IPS DF 4.7 (cell line): ENCODE data around the gene RTEL1.
"Not testable (repeated sequence)": the region's sequence is repeated elsewhere in the genome, so short reads cannot be mapped to it uniquely, and the experiment has no call there.

Experiments
- DNase-seq: peaks from one replicate; pipeline ENCODE4 v3.0.0-alpha.2; 2013; ENCODE audit warnings: low spot score; ENCODE audit errors: extremely low read depth

Gene RTEL1

DNA sequence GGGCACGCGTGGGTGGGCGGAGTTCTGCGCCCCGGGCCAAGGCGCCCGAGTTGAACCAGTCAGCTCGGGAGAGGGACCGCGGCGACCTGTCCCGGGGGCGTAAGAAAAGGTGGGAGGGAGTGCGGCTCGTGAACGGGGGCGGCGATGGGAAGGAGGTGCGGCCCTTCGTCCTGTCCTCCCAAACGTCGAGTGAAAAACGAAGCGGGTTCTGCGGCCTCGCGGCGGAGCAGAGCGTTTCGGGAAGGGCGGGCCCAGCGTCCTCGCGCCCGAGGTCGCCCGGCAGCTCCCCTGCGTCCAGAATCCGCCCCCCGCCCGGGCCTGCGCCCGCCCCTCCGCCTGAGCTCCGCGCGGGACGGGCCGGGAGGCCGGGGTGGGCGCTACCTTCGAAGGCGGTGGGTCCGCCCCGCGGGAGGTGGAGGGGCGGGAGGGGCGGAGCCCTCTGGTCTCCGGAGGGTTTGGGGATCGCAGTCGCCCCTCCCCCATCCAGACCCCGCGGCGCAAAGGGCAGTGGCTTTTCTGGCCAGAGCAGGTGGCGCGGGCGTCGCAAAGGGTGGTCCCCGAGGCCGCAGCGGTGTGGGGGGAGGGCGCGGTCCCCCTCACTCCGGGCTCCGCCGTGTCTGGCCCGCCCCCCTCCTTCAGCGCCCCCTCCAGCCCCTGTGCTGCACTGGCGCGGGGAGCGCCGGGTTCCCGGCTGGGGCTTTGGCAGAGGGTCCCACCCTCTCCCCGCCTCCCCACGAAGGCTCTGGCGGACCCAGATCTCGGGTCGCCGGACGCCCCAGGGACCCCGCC is 5.7 kb upstream of the RTEL1 start:
- no peak for DNase-seq

DNA sequence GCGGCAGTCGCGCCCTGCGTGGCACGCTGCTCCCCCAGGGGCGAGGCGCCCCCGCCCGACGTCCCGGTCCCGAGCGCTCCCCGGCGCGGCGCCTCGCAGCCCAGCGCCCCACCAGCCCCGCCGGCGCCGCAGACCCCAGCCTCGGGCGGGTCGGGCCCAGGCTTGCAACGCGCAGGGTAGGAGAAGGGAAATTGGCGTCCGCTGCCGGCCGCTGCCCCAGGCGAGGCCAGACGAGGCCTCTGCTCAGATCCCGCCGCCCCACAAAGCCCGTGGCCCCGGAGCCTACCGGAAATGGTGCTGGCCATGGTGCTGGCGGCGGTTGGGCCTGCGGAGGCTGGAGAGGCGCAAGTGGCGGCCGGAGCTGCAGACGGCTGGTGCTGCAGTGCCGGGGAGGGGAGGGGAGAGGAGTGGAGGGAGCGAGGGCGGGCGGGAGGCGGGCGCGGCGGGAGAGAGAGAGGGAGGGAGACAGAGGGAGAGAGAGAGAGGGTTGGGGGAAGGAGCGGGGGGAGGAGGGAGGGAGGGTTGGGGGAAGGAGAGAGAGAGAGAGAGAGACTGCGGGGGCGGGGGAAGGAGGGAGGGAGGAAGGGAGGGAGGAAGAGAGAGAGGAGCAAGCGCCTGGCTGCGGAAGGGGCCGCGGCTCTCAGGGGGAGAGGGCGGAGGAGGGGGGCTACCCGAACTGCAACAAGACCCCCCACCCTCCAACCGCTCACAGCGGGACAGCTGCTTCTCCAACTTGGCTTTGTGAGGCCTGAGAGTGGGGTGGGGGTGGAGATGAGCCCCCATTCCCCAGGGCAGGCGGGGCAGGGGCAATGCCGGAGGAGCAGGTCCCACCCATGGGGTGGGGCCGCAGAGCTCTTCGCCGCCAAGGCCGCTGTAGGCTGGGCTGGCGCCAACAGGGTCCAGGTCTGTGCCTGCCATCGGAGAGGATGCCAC is 4.8 kb upstream of the RTEL1 start, which contains the start of gene STMN3:
STMN3 (minus strand) TSS at position 384 of the 933 bp plus-strand sequence; CDS start at position 305, 79 bp downstream.
- DNase-seq, result peak; percentile 46

DNA sequence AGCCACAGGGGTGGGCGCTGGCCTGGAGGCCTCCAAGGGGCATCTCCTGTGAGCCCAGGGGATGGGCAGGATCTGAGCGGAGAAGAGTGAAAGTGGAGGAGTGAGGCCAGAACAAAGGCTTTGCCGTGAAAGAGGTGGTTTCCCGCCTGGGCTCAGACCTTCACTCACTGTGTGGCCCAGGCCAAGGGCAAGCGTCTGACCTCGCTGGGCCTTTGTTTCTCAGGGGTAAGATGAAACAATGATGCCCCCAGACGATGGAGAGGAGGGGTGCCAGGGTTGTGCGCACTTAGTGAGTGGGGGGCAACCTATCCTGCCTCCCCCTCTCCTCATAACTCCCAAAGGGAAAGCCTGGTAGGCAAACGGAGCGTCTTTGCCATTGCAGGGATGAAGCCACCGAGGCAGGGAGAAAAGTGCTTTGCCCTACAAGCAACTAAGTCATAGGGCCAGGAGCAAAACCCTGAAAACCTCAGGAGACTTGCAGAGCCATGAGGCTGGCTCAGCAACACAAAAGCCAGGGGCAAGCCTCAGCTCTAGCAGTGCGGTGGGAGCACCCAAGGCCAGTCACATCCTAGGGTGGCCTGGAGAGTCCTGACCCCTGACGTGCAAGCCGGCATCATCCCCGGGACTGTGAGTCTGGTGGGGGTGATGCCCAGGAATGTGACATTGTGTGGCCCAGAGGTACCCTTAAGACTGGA is 4.0 kb upstream of the RTEL1 start:
- DNase-seq, result no peak

DNA sequence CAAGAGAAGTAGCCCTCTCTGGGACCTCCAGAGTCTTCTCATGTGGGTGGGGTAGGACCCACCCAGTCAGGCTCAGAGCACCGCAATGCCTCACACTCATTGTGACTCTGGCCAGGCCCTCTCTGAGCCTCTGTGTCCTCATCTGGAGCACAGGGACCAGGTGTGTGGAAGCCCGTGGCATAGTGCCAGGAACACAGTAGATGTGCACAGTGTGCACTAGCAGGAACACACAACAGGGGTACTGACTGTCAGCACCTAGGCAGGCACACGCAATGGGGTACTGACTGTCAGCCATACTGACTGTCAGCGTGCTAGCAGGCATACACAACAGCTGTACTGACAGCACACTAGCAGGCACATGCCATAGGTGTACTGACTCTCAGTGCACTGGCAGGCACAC is 2.9 kb upstream of the RTEL1 start:
- no peak for DNase-seq

DNA sequence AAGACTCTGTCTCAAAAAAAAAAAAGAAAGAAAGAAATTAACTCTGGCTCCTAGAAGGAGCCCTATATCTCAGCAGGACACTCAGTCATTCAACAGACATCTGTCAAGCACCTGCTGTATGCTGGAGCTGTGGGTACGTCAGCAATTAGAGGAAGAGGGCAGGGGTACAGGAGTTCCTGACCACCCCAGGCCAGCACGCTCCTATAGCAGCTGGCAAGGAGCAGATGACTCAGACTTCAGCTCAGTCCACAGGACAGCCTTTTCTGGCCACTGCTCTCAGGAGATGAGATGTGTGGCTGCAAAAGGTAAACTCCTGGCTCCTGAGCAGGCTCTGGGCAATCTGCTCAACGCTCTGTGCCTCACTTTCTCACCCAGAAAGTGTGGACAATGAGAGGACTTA is 1.7 kb upstream of the RTEL1 start:
- DNase-seq, result no peak

DNA sequence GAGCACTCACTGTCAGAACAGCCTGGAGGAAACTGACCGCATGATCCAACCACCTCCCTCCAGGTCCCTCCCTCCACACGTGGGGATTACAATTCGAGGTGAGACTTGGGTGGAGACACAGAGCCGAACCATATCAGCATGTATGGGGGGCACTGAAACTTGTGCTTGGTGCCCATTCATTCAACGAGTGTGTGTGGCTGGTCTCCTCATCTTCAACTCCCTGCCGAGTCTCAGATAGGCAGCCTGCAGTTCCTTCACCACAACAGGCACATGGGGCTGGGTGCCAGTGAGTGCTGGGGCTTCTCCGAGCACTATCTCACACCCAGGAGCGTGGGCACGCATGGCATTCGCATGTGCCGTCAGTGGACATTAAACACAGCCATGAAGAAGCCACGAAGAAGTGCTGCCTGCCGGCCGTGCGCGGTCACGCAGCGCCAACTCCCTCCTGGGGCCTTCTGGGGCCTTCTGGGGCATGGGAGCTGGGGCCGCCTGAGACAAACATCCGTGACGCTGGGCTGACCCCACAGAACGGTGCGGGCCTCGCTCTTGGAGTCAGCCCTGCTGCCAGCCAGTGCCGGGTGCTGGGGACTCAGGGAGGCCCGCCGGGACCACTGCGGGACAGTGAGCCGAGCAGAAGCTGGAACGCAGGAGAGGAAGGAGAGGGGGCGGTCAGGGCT is 714 bp upstream of the RTEL1 start:
- DNase-seq, result no peak

DNA sequence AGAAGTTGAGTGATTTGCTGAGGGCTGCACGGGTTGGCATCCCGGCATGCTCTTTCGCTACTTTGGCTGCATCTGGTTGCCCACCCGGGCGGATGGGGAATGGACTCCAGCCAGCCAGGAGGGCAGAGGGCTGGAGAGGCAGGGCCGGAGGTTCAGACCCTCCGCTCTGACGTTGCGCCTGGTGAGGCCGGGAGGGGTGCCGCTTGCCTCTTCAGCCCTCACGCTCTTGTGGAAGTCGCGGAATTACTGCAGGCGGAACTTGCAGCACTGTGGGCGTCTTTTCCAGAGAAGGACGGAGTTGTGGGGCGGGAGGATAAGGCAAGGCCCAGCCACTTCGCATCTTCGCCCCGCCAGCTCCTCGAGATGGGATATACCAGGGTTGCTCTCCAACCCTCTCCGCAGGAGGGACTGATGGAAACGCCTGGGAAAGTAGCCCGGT is 656 bp downstream of the RTEL1 start:
- no peak for DNase-seq

DNA sequence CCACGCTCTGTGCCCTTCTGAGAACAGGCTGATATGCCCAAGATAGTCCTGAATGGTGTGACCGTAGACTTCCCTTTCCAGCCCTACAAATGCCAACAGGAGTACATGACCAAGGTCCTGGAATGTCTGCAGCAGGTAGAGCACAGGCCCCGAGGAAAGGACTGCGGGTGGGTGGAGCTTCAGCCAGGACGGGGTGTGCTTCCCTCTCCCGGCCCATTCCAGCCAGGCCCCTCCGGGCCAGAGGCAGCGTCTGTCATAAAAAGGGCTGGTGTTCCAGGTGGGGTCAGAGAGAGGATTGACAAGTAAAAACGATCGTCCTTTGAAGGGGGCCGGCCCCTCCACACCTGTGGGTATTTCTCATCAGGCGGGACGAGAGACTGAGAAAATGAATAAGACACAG is 1.3 kb downstream of the RTEL1 start:
- no peak for DNase-seq

DNA sequence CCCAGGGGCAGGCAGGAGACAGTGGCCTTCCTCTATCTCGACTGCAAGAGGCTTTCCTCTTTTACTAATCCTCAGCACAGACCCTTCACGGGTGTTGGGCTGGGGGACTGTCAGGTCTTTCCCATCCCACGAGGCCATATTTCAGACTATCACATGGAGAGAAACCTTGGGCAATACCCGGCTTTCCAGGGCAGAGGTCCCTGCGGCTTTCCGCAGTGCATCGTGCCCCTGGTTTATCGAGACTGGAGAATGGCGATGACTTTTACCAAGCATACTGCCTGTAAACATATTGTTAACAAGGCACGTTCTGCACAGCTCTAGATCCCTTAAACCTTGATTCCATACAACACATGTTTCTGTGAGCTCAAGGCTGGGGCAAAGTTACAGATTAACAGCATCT is 2.1 kb downstream of the RTEL1 start:
- not testable (repeated sequence) for DNase-seq

DNA sequence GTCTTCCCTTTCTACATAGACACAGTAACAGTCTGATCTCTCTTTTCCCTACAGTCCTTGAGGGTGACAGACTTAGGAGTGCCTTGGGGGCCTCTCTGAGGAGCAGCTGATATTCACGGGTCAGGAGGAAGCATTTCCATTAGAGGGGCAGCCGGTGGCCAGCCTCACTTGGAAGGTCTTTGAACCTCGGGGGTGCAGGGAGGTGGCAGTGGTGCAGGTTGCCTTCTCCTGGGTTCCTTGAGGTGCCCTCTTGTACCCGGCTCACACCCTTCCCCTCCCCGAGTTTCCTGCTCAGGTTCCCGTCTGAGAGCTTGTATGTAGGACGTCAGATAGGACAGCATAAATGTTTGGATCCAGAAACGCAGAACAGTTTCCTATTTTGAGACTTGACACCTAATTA is 2.5 kb downstream of the RTEL1 start:
- DNase-seq, result no peak

DNA sequence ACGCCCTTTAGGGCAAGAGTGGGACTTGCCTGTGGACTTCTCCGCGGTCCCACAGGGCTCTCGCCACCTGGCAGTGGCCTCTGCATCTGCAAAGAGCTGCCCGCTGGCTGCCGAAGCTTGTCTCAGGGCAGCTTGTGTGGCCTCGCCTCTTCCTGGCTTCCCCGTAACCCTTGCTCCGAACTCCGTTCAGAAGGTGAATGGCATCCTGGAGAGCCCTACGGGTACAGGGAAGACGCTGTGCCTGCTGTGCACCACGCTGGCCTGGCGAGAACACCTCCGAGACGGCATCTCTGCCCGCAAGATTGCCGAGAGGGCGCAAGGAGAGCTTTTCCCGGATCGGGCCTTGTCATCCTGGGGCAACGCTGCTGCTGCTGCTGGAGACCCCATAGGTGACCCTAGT is 3.0 kb downstream of the RTEL1 start:
- no peak for DNase-seq

DNA sequence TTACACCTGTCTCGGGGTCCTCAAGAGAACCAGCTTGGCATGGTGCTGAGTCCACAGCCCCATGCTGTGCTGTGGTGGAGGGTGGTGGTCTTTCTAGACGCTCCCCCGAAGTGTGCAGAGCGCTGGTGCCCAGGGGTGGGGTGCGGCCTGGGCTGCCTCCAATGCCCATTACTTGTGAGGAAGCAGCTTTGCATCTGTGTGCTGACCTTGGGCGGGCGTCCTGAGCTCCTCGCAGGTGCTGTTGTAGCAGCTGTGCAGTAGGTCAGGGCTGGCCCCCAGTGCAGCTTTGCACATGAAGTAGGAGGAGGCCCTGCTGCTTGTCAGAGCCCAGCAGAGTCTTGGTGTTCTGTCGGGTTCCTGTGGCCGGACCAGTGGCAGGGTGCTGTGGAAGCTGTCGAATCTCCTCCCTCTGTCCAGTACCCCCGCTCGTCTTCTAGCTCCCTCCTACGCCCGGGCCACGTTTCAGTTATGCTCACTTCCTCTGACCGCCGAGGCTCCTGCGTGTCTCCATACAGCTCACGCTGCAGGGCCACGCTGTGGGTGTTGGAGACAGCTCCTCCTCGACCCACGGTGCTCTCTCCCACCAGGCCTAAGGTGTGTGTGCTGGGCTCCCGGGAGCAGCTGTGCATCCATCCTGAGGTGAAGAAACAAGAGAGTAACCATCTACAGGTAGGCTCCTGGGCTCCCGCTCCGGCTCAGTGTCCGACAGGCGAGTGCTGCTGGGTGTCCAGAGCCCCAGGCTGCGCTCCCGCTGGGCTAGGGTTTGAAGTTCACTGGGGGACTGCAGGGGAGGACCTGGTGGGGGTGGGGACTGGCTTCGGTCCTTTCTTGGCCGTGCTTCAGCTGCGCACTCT is 4.1 kb downstream of the RTEL1 start:
- DNase-seq, result no peak

DNA sequence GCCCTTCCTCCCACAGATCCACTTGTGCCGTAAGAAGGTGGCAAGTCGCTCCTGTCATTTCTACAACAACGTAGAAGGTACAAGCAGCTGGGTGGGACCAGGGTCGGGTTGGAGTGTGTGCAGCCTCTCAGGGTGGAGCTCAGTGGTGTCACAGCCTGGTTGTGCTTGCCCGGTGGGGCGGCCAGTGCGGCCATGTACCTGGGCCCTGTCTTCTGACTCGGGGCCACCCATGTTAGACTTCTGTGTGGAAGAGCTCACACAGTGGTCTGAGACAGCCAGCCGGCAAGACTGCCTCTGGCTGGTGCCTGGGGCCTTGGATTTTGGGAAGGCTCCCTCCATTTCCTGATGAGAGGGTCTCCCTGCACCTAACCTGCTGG is 4.7 kb downstream of the RTEL1 start:
- no peak for DNase-seq

DNA sequence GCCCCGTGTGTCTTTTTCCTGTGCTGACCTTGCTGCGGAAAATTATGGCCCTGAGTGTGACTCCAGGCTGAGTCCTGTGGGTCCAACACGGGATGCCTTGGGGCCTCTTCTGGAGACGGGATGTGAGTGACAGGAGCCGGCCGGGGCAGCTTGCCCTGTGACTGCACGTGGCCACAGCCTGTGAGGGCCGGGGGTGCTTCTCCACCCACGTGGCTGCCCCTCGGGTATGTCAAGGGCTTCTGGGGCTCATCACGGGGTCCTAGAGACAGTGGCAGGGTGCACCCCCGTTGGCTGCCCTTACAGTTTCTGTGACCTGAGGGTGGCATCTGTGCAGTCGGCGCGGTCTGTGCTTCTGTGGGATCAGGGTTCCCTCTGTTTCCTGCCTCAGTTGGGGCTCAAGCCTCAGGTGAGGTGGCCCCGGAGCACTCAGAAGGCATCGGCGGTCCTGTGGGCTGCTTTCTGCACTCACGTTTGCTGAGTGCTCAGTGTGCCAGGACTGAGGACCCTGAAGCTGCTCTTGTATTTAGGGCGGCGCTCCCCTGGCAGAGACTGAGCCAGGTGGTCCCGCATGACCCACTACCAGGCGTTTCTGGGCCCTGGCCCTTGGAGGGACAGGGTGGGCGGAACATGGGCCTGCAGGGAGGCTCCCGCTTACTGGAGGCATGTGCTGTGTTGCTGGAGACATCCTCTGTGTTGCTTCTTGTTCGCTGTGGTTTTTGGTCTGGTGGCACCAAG is 5.4 kb downstream of the RTEL1 start:
- DNase-seq, result no peak

DNA sequence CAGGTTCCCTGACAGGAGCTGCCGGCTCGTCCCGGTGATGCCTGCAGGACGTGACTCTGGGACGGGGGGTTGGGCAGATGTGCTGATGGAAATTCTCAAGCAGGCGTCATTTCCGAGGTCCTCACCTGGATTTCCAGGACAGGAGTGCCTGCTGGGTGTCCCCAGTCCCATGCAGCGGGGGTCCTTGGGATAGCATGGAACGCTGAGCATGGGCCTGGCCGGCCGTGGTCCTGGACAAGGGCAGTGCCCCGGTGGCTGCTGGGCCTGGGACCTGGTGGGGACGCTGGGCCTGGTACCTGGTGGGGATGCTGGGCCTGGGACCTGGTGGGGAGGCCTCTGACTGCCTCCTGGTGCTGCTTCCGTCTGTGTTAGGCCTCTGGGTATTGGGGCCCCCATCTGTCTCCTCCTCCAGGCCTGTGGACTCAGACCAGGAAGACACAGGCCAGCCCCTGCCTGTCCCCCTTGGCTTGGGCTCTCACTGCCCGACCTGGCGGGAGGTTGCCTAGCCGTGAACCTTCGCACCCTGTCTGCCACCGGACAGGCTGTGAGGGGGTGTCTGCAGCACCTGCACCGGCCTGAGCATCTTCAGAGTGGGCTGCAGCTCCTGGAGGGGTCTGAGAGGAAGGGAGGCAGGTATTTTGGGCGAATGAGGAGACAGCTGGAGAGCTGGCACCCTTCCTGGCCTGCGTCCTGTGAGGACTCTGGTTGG is 6.2 kb downstream of the RTEL1 start:
- DNase-seq, result no peak

DNA sequence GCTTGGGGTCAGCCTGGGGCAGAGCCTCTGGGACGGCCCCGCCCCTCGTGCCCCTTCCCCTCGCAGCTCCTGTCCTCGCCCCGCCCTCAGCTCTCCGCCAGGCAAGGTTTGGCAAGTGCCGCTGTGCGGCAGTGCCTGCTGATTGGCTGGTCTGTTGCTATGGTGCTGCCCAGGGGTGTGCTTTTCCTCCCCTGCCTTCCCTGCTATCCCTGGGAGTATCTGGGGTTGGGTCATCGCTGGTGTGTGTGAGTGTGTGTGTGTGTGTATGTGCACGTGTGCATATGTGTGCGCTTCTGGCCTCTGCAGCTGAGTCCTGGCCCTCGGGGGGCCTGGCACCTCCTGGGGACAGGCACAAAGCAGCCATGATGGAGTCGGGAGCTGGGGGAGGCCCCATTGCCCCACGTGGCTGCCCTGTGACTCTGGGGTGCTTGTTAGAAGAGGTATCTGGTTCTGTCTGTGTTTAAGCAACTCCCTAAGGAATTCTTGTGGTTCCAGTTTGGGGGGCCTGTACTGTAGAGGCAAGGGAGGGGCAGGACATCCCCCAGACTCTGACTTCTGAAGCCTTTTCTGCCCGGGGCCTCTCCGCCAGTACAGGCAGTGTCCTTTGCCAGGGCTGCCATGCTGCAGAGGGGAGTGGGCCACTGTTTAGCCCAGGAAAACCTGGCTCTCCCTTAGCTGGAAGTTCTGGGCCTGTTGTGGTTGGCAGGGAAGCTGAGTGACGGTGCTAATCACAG is 6.9 kb downstream of the RTEL1 start:
- DNase-seq, result no peak

DNA sequence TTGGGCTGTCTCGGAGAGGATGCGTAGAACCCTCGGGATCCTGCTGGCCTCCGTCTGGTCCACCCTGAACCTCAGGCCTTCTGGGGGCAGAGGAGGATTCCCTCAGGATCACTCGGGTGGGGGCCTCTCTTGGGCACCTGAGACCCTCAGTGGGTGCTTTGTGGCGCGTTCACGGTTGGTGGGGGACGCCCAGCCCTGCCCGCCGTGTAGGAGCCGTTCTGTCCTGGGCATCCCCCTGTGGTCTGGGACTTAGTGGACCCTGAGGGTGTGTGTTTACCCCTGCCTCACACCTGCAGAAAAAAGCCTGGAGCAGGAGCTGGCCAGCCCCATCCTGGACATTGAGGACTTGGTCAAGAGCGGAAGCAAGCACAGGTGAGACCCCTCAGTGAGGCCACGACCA is 7.6 kb downstream of the RTEL1 start:
- DNase-seq, result no peak

DNA sequence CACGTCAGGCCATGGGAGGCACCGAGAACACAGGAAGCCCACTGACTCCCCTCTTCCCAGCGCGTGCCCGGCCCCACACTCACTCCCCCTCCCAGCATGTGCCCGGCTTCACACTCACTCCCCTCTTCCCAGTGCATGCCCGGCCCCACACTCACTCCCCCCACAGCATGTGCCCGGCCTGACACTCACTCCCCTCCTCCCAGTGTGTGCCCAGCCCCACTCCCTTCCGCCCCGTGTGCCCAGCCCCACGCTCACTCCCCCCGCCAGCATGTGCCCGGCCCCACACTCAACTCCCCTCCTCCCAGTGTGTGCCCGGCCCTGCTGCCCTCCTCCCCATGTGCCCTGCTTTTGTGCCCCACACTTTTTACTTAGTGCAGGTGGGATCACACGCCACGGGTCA is 9.7 kb downstream of the RTEL1 start:
- no peak for DNase-seq
